Sigmoid colon (tissue), 4 donors: Measurements from ENCODE around the gene SDCCAG8.

Experiments
- CTCF ChIP-seq, 4 experiments: fragments of 450-650 bp in 3 of 4; fragments of 200-600 bp in 1 of 4; IDR thresholded peaks; one replicate each; pipeline ENCODE4 v1.5.1; 2016 to 2019; ENCODE audit warnings: antibody characterized with exemption in 4 of 4, mild to moderate bottlenecking in 3 of 4, moderate library complexity in 2 of 4
- EP300 ChIP-seq, 4 donors: sonication (generic); formaldehyde crosslinking; IDR thresholded peaks; one replicate each; pipeline ENCODE4 v1.6.1; 2017; ENCODE audit warnings: antibody characterized with exemption in 4 of 4

DNA sequence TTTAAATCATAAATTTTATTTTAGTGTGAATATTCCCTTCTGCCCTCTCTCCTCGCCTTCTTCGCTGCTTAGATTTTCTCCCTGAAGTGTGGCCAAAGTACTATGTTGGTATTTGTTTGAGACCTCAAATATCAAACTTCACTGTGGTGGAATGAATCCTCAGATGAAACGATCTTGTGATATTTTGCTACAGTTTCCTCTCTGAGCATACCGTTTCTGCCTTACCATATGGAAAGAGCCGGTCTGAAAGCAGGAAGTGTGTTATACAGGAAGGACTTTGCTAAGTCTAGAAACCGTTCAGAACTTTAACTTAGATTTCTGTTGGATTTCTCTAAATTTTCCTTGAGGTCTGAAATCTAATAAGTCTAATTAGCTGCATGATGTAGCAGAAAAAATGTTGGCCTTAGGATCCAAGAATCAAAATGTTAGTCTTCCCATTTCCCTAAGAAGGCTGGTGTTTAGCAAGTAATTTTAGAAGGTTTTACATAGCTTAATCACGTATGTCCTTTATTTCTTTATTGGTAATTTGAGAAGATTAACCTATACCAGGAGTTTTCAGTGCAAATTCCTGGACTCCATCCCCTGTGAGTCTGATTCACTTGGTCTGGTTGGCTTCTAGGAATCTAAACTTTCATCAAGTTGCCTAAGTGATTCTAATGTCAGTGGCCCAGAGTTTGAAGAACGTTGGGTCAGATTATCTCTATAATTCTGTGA, 30.7 kb downstream of the SDCCAG8 start:
- no peak for TF ChIP-seq CTCF (IDR thresholded peaks at IDR 0.05)
- TF ChIP-seq EP300 (IDR thresholded peaks at IDR 0.05): no peak
